Stomach (tissue), 4 donors: Measurements from ENCODE around the gene UGT1A5.

Experiments used
- POLR2A ChIP-seq, 4 donors: fragments of 450-650 bp; IDR thresholded peaks; one replicate each; pipeline ENCODE4 v1.6.1; 2016; ENCODE audit warnings: antibody characterized with exemption in 4 of 4, control low read depth in 2 of 4, mild to moderate bottlenecking in 1 of 4, moderate library complexity in 1 of 4
- POLR2AphosphoS5 ChIP-seq, 3 donors: sonication (generic); formaldehyde crosslinking; IDR thresholded peaks; one replicate each; pipeline ENCODE4 v1.6.1; 2016; ENCODE audit warnings: antibody characterized with exemption in 3 of 3

DNA sequence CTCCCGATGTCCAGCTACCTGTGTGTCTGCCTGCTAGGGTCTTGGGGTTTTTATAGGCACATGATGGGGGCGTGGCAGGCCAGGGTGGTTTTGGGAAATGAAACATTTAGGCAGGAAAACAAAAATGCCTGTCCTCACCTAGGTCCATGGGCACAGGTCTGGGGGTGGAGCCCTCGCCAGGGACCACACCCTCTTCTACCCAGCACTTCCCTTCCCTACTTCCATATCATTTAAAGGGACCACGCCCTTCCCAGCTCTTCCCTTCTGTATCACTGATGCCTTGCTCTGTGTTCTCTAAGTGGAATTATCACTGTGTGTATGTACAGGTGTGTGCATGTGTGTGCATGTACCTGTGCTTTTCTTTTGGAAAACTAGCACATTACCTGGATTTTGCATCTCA lies 53.7 kb downstream of the UGT1A5 start:
- TF ChIP-seq POLR2AphosphoS5 (IDR thresholded peaks at IDR 0.05), result no peak
- TF ChIP-seq POLR2A (IDR thresholded peaks at IDR 0.05), result no peak
